ENCODE data around the gene CPAMD8. TPM values are rescaled to one million over a fixed set of nuclear protein-coding genes. Genes with fewer than 3 reads are reported as not detected.

CPAMD8 gene
- total RNA-seq, 1 donor from 2014 or later = 15.4 TPM

DNA sequence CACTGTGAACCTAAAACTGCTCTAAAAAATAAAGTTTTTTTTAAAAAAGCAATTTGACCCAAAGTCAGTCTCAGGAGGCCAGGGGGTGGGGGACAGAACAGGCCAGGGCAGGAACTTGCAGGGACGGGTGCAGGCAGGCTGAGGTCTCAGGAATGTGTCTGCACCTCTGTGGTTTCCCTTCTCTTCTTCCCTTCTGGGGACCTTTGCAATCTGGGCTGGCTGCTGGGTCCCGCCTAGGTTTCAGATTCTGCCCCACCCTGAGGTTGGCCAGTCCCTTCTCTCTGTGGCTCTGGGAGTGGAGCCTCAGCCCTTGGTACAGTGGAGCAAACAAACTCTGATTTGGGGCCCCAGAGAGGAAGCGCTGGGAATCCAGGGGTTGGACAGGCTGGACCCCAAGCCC, 143.1 kb downstream of the CPAMD8 start:
- peaks cover 3% of the 10 kb centered on the region for H3K4me1 Mint-ChIP-seq (ENCODE audit: low read depth, unreplicated experiment)
- TF ChIP-seq, protein P1, sequence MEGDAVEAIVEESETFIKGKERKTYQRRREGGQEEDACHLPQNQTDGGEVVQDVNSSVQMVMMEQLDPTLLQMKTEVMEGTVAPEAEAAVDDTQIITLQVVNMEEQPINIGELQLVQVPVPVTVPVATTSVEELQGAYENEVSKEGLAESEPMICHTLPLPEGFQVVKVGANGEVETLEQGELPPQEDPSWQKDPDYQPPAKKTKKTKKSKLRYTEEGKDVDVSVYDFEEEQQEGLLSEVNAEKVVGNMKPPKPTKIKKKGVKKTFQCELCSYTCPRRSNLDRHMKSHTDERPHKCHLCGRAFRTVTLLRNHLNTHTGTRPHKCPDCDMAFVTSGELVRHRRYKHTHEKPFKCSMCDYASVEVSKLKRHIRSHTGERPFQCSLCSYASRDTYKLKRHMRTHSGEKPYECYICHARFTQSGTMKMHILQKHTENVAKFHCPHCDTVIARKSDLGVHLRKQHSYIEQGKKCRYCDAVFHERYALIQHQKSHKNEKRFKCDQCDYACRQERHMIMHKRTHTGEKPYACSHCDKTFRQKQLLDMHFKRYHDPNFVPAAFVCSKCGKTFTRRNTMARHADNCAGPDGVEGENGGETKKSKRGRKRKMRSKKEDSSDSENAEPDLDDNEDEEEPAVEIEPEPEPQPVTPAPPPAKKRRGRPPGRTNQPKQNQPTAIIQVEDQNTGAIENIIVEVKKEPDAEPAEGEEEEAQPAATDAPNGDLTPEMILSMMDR (IDR thresholded peaks at IDR 0.05; ENCODE audit: partially characterized antibody, unreplicated experiment) = no peak
- H3K36me3 Mint-ChIP-seq (ENCODE audit: unreplicated experiment) = peaks cover 6% of the 10 kb centered on the region
- no peak for DNase-seq
- H3K27ac Mint-ChIP-seq (ENCODE audit: unreplicated experiment) = no peak overlapping the region
- no peak overlapping the region for H3K4me3 Mint-ChIP-seq (ENCODE audit: unreplicated experiment)
- peaks cover 15% of the 10 kb centered on the region for H3K9me3 Mint-ChIP-seq (ENCODE audit: unreplicated experiment)
- peaks cover 2% of the 10 kb centered on the region for H3K27me3 Mint-ChIP-seq (ENCODE audit: unreplicated experiment)

DNA sequence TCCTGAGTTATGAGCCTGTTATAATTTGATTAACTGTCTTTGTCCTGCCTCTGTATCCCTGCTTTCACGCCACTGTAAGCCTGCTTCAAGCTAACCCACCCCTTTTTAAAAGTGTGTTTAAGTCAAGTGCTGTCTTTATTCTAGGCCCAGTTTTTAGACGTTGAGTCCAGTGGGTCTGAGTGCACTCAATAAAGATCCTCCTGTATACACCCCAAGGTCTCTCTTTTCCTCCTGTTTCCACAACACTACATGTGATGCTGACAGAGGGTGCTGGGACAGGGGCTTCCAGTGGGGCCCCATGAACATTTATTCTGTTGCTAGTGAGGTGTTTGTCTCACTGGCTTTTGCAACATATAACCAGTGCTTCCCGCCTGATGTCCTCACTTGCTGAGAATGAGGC, 144.5 kb downstream of the CPAMD8 start:
- Mint-ChIP-seq H3K36me3 (ENCODE audit: unreplicated experiment) (peaks cover 6% of the 10 kb centered on the region), H3K4me1 (ENCODE audit: low read depth, unreplicated experiment) (peaks cover under 1% of the 10 kb centered on the region), H3K4me3 (ENCODE audit: unreplicated experiment) (no peak overlapping the region), H3K27ac (ENCODE audit: unreplicated experiment) (no peak overlapping the region), H3K9me3 (ENCODE audit: unreplicated experiment) (peaks cover 15% of the 10 kb centered on the region), H3K27me3 (ENCODE audit: unreplicated experiment) (peaks cover 2% of the 10 kb centered on the region)
- TF ChIP-seq, protein P1 (IDR thresholded peaks at IDR 0.05; ENCODE audit: partially characterized antibody, unreplicated experiment) = no peak
- DNase-seq = no peak

DNA sequence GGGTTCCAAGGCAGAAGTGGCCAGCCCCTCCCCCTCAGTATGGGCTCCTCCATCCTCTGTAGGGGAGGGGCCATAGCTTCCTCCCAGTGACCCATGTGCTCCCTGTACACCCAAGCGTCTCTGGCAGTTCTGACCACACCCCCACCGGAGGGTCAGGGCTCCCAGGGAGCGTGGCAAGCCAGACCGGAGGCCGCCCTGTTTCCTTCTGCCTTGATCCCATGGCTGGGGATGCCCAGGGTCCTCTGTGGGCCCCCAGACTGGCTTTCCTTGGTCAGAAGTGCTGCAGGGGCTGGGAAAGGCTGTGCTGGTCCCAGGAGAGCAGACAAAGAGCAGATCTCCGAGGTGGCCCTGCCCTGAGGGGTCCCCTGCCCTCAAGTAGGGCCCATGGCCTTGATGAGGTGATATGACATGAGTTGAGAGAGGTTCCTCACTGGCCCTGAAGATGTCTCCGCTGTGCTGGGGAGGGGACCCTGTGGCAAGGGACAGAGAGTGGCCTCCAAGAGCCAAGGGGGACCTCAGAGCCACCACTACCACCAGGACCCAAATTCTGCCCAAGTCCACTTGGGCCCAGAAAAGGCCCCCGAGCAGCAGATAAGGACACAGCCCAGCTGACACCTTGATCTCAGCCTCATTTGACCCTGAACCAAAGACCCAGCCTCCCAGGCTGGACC, 145.6 kb downstream of the CPAMD8 start:
- Mint-ChIP-seq H3K27me3 (ENCODE audit: unreplicated experiment) (peaks cover 2% of the 10 kb centered on the region), H3K36me3 (ENCODE audit: unreplicated experiment) (peaks cover 6% of the 10 kb centered on the region), H3K27ac (ENCODE audit: unreplicated experiment) (no peak overlapping the region), H3K4me1 (ENCODE audit: low read depth, unreplicated experiment) (no peaks in the 10 kb centered on the region), H3K4me3 (ENCODE audit: unreplicated experiment) (no peak overlapping the region), H3K9me3 (ENCODE audit: unreplicated experiment) (peaks cover 15% of the 10 kb centered on the region)
- TF ChIP-seq, protein P1 (IDR thresholded peaks at IDR 0.05; ENCODE audit: partially characterized antibody, unreplicated experiment) = no peak
- no peak for DNase-seq

DNA sequence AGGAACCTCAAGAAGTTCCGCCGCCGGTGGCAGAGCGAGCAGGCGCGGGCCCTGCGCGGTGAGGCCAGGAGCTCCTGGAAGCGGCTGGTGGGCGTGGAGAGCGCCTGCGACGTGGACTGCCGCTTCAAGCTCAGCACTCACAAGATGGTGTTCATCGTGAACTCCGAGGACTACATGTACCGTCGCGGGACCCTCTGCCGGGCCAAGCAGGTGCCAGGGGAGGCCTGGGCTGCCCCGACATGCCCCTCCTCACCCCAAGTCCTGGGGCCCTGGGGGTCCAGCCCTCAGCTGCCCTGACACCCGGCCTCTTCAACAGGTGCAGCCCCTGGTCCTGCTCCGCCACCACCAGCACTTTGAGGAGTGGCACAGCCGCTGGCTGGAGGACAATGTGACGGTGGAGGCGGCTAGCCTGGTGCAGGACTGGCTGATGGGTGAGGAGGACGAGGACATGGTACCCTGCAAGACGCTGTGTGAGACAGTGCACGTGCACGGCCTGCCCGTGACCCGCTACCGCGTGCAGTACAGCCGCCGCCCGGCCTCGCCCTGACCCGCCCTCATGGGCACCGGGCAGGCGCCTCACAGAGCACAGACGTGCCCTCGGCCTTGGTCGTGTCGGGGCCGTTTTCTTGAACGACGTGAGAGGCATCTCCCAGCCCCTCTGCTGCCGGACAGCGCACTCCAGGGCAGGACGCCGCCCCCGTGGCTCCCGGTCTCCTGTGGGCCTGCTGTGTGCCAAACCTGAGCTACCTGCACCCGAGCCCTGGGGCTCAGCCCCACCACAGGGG, 148.2 kb downstream of the CPAMD8 start:
- peaks cover 17% of the 10 kb centered on the region for H3K36me3 Mint-ChIP-seq (ENCODE audit: unreplicated experiment)
- H3K9me3 Mint-ChIP-seq (ENCODE audit: unreplicated experiment) = peaks cover 21% of the 10 kb centered on the region
- peaks cover 5% of the 10 kb centered on the region for H3K4me1 Mint-ChIP-seq (ENCODE audit: low read depth, unreplicated experiment)
- H3K27me3 Mint-ChIP-seq (ENCODE audit: unreplicated experiment) = peaks cover 8% of the 10 kb centered on the region
- no peak overlapping the region for H3K4me3 Mint-ChIP-seq (ENCODE audit: unreplicated experiment)
- DNase-seq = no peak
- H3K27ac Mint-ChIP-seq (ENCODE audit: unreplicated experiment) = no peak overlapping the region
- TF ChIP-seq, protein P1 (IDR thresholded peaks at IDR 0.05; ENCODE audit: partially characterized antibody, unreplicated experiment) = no peak

DNA sequence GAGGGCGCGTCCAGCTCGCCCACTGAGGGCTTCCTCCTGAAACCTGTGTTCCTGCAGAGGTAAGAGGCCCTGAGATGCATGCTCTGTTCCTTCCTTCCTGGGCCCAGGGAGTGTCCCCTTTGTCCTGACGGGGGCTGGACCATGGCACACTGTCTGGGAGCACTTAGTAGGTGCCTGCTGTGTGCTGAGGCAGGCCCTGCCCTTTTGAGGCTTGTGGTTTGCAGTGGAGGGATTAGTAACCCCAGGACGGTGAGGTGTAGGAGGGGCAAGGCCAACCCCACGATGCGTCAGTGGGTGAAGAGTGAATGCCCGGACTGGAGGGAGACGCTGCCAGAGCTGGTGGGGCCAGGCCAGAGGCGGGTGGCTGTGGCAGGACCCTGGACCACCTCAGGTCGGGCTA, 149.0 kb downstream of the CPAMD8 start:
- TF ChIP-seq, protein P1 (IDR thresholded peaks at IDR 0.05; ENCODE audit: partially characterized antibody, unreplicated experiment) = no peak
- no peak overlapping the region for H3K27ac Mint-ChIP-seq (ENCODE audit: unreplicated experiment)
- peaks cover 19% of the 10 kb centered on the region for H3K9me3 Mint-ChIP-seq (ENCODE audit: unreplicated experiment)
- peaks cover 17% of the 10 kb centered on the region for H3K36me3 Mint-ChIP-seq (ENCODE audit: unreplicated experiment)
- no peak for DNase-seq
- no peak overlapping the region for H3K4me3 Mint-ChIP-seq (ENCODE audit: unreplicated experiment)
- H3K4me1 Mint-ChIP-seq (ENCODE audit: low read depth, unreplicated experiment) = peaks cover 5% of the 10 kb centered on the region
- peaks cover 8% of the 10 kb centered on the region for H3K27me3 Mint-ChIP-seq (ENCODE audit: unreplicated experiment)
